IMR-90 (cell line): Measurements from ENCODE around the gene CDK17. TPM values are rescaled to one million over a fixed set of nuclear protein-coding genes. Genes with fewer than 3 reads are reported as not detected.

ENCODE experiments used
- ATAC-seq: fragments of 200-7000 bp; cut with Tn5 transposase; 2 replicates; pipeline ENCODE4 v1.9.1; 2020; ENCODE audit warnings: low read depth, mild to moderate bottlenecking, moderate library complexity
- BruUV-seq: library from RNA; stranded (reverse); fragments of 400-500 nt; replicated peaks from 2 replicates; lab custom pipeline; 2021; lab: Mats Ljungman, UMichigan
- CTCF ChIA-PET: fragments of 300-600 bp; formaldehyde crosslinking; extraction: SDS; loops from one replicate; lab custom pipeline; 2021; ENCODE audit warnings: antibody characterized with exemption; lab: Yijun Ruan, JAX
- POLR2A ChIA-PET: fragments of 300-600 bp; sonication (Branson Sonifier 250); formaldehyde crosslinking; loops from one replicate; lab custom pipeline; 2022; ENCODE audit warnings: antibody characterized with exemption; ENCODE audit not compliant: unreplicated experiment; lab: Charles Lee
- DNase-seq: peaks from one replicate; pipeline ENCODE4 v3.0.0; 2013
- H2AFZ ChIP-seq: replicated peaks from 2 replicates; pipeline ENCODE3; 2013; ENCODE audit warnings: low read length, mild to moderate bottlenecking; ENCODE audit not compliant: poor library complexity
- H2AK5ac ChIP-seq: 2 replicates; pipeline ENCODE4 v1.6.1; 2013; ENCODE audit warnings: low read depth, low read length, inconsistent platforms
- H2AK9ac ChIP-seq: replicated peaks from 2 replicates; pipeline ENCODE3; 2013; ENCODE audit warnings: mild to moderate bottlenecking, low read depth, low read length, moderate library complexity; ENCODE audit not compliant: poor library complexity
- H2BK120ac ChIP-seq: 2 replicates; pipeline ENCODE4 v1.6.1; 2013; ENCODE audit warnings: low read depth, low read length, inconsistent platforms
- H2BK15ac ChIP-seq: 3 replicates; pipeline ENCODE4 v1.6.1; 2013; ENCODE audit warnings: low read depth, low read length, inconsistent platforms
- H2BK20ac ChIP-seq: 2 replicates; pipeline ENCODE4 v1.6.1; 2013; ENCODE audit warnings: low read depth, mild to moderate bottlenecking, inconsistent platforms, low read length, moderate library complexity
- H2BK5ac ChIP-seq: 2 replicates; pipeline ENCODE4 v1.6.1; 2013; ENCODE audit warnings: mild to moderate bottlenecking, low read depth, low read length, inconsistent platforms; ENCODE audit not compliant: poor library complexity, severe bottlenecking
- H3K14ac ChIP-seq: replicated peaks from 2 replicates; pipeline ENCODE4 v1.6.1; 2013; ENCODE audit warnings: low read depth, low read length, inconsistent platforms
- H3K18ac ChIP-seq: 2 replicates; pipeline ENCODE4 v1.6.1; 2013; ENCODE audit warnings: low read depth, low read length, control low read depth
- H3K23ac ChIP-seq: 2 replicates; pipeline ENCODE4 v1.6.1; 2013; ENCODE audit warnings: low read depth, low read length, inconsistent platforms
- H3K27ac ChIP-seq: 2 replicates; pipeline ENCODE4 v1.5.1; 2013; ENCODE audit warnings: mild to moderate bottlenecking, control low read depth, low read length; ENCODE audit not compliant: insufficient read depth
- H3K27me3 ChIP-seq: 2 replicates; pipeline ENCODE4 v1.6.1; 2013; ENCODE audit warnings: low read length; ENCODE audit not compliant: control insufficient read depth, insufficient read depth
- H3K36me3 ChIP-seq: 2 replicates; pipeline ENCODE4 v1.6.1; 2013; ENCODE audit warnings: low read length, mixed read lengths; ENCODE audit not compliant: control insufficient read depth, insufficient read depth
- H3K4ac ChIP-seq: 2 replicates; pipeline ENCODE4 v1.6.1; 2013; ENCODE audit warnings: low read depth, low read length, inconsistent platforms
- H3K4me1 ChIP-seq: 2 replicates; pipeline ENCODE4 v1.6.1; 2013; ENCODE audit warnings: low read length, mixed read lengths; ENCODE audit not compliant: control insufficient read depth, insufficient read depth
- H3K4me2 ChIP-seq: 2 replicates; pipeline ENCODE4 v1.6.1; 2013; ENCODE audit warnings: low read depth, mild to moderate bottlenecking, control low read depth, low read length, moderate library complexity
- H3K4me3 ChIP-seq: 2 replicates; pipeline ENCODE4 v1.5.1; 2013; ENCODE audit warnings: low read depth, mild to moderate bottlenecking, control low read depth, low read length, moderate library complexity; ENCODE audit not compliant: insufficient read depth
- H3K56ac ChIP-seq: 2 replicates; pipeline ENCODE4 v1.6.1; 2013; ENCODE audit warnings: low read length, inconsistent platforms; ENCODE audit not compliant: insufficient read depth; ENCODE audit errors: extremely low read depth
- H3K79me1 ChIP-seq, 2 experiments: 2 replicates each; pipeline ENCODE4 v1.6.1; 2013; ENCODE audit warnings: low read length in 2 of 2, inconsistent platforms in 1 of 2, low read depth in 1 of 2
- H3K9ac ChIP-seq: 2 replicates; pipeline ENCODE4 v1.6.1; 2013; ENCODE audit warnings: low read depth, low read length, control low read depth
- H3K9me1 ChIP-seq: 2 replicates; pipeline ENCODE4 v1.6.1; 2013; ENCODE audit warnings: low read length, inconsistent platforms; ENCODE audit not compliant: insufficient read depth
- H3K9me3 ChIP-seq: 2 replicates; pipeline ENCODE4 v1.6.1; 2013; ENCODE audit warnings: low read length; ENCODE audit not compliant: control insufficient read depth, insufficient read depth
- H4K20me1 ChIP-seq: 2 replicates; pipeline ENCODE4 v1.6.1; 2013; ENCODE audit warnings: low read length, inconsistent platforms; ENCODE audit not compliant: insufficient read depth
- H4K5ac ChIP-seq: 2 replicates; pipeline ENCODE4 v1.6.1; 2013; ENCODE audit warnings: mild to moderate bottlenecking, low read depth, low read length, control low read depth
- H4K8ac ChIP-seq, 2 experiments: 2 replicates each; pipeline ENCODE4 v1.6.1; 2013; ENCODE audit warnings: low read depth in 2 of 2, low read length in 2 of 2, control low read depth in 1 of 2, inconsistent platforms in 1 of 2
- H4K91ac ChIP-seq: 2 replicates; pipeline ENCODE4 v1.6.1; 2013; ENCODE audit warnings: low read depth, low read length, inconsistent platforms; ENCODE audit not compliant: insufficient read depth
- CHD1 ChIP-seq: IDR thresholded peaks from 2 replicates; pipeline ENCODE4 v1.6.1; 2012; ENCODE audit warnings: low read depth, low read length, improper control_type of control experiment
- FOS ChIP-seq: fragments of 150-350 bp; IDR thresholded peaks from 2 replicates; pipeline ENCODE4 v1.6.1; 2016; ENCODE audit warnings: low read depth, low read length
- SMC3 ChIP-seq: fragments of 150-350 bp; IDR thresholded peaks from 2 replicates; pipeline ENCODE4 v1.6.1; 2016; ENCODE audit warnings: low read depth, mild to moderate bottlenecking, antibody characterized with exemption, low read length, moderate library complexity
- WGBS, 2 experiments: methylation state at CpG; one replicate each; pipeline versions ENCODE4 v1.1.5 to v1.1.7; 2013; ENCODE audit warnings: missing lambda C conversion rate in 2 of 2; ENCODE audit not compliant: insufficient read length in 1 of 2; ENCODE audit errors: extremely low coverage in 2 of 2; 5-methylcytosine and 5-hydroxymethylcytosine counted together
- dilution Hi-C: fragments of 300-500 bp; cut with HindIII; formaldehyde crosslinking; loops from one replicate; pipeline ENCODE4 v1.14.3; 2018; ENCODE audit warnings: low sequenced_read_pairs; ENCODE audit not compliant: unreplicated experiment
- in situ Hi-C: fragments of 300-500 bp; cut with MboI; formaldehyde crosslinking; loops from 3 replicates; pipeline ENCODE4 v1.14.3; 2019; ENCODE audit warnings: low sequenced_read_pairs, inconsistent platforms, mixed read lengths
- intact Hi-C: fragments of 100-400 bp; cut with micrococcal nuclease; formaldehyde crosslinking; loops from 2 replicates; pipeline ENCODE4 v1.10.0; 2022
- polyA plus RNA-seq, 3 experiments: library from polyadenylated mRNA; depleted of rRNA; stranded (reverse); fragments of >200 nt; gene quantifications; 2 replicates each; pipeline ENCODE4 v1.2.3, GENCODE V29; 2012; ENCODE audit warnings: low replicate concordance in 1 of 3
- total RNA-seq: library from RNA; depleted of rRNA; stranded (reverse); fragments of >200 nt; gene quantifications from 2 replicates; pipeline ENCODE4 v1.2.3, GENCODE V29; 2012
- TF ChIP-seq, protein P1 (sequence below): conservative IDR thresholded peaks from 2 replicates; pipeline ENCODE4 v1.5.1; 2012; ENCODE audit warnings: mild to moderate bottlenecking, low read depth, low read length, improper control_type of control experiment

CDK17 gene
- total and polyA plus RNA-seq, 2 of the 4 experiments (the other 2 are of a cell fraction), result 14.5 to 50.2 TPM

DNA sequence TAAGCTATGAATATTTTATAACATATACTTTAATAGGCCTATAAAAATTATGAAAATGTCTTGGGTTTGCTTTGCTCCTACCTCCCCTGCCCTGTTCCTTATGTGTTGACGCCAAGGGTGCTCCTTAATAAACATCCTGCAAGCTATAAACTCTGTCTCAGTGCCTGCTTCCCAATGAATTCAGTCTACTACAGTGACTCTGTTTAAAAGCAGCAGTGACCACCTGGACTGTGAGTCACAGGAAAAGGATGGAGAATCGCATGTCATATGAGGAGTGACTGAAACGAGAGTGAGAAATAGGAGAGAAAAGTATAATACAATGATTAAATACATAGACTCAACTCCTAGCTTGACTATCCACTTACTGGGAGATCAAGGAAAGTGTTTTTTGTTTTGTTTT, 48.1 kb upstream of the CDK17 start:
- H4K8ac ChIP-seq, result peak overlapping the region in 1 of 2 experiments; percentile 2; a peak in 1 of 4 replicates
- in situ Hi-C loops (no loop called here), intact Hi-C loops (no loop called here), dilution Hi-C loops (no loop called here)
- no peak overlapping the region for H4K91ac ChIP-seq
- BruUV-seq, result no TSS peak
- H3K9me1 ChIP-seq, result no peaks in the 10 kb centered on the region
- peak; percentile 96 for DNase-seq
- no peaks in the 10 kb centered on the region for H3K79me1 ChIP-seq
- H4K5ac ChIP-seq, result no peak overlapping the region
- no peaks in the 10 kb centered on the region for H3K27me3 ChIP-seq
- H2AK5ac ChIP-seq, result no peak overlapping the region
- no peak overlapping the region for H3K18ac ChIP-seq
- H2AFZ ChIP-seq, result peak overlapping the region; percentile 67
- no peak overlapping the region for H3K27ac ChIP-seq
- peaks cover 7% of the 10 kb centered on the region for H3K4me1 ChIP-seq
- no peak overlapping the region for H3K56ac ChIP-seq
- no peaks in the 10 kb centered on the region for H4K20me1 ChIP-seq
- ChIA-PET CTCF (interaction anchor here (0.6 to 0.7 kb wide), 2 partner anchors 11 to 22 kb away, joined by 3 to 5 read pairs; no protein-coding TSS in a partner anchor), POLR2A (no interaction called here)
- no peaks in the 10 kb centered on the region for H3K9me3 ChIP-seq
- no peak for TF ChIP-seq CHD1
- no peak for TF ChIP-seq SMC3
- TF ChIP-seq, protein P1, sequence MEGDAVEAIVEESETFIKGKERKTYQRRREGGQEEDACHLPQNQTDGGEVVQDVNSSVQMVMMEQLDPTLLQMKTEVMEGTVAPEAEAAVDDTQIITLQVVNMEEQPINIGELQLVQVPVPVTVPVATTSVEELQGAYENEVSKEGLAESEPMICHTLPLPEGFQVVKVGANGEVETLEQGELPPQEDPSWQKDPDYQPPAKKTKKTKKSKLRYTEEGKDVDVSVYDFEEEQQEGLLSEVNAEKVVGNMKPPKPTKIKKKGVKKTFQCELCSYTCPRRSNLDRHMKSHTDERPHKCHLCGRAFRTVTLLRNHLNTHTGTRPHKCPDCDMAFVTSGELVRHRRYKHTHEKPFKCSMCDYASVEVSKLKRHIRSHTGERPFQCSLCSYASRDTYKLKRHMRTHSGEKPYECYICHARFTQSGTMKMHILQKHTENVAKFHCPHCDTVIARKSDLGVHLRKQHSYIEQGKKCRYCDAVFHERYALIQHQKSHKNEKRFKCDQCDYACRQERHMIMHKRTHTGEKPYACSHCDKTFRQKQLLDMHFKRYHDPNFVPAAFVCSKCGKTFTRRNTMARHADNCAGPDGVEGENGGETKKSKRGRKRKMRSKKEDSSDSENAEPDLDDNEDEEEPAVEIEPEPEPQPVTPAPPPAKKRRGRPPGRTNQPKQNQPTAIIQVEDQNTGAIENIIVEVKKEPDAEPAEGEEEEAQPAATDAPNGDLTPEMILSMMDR, result no peak
- peak; percentile 59; the same call in 1 of the 2 replicates for TF ChIP-seq FOS
- H3K4me2 ChIP-seq, result no peak overlapping the region
- H2BK20ac ChIP-seq, result peak overlapping the region; percentile 26; the same call in 1 of the 2 replicates
- peak; percentile 37 for ATAC-seq
- 0% methylated on average over 1 of the region's 3 CpGs; no CpG with 5 or more reads in 1 of the 2 experiments for WGBS, 2 experiments
- H3K9ac ChIP-seq, result no peak overlapping the region
- H2BK5ac ChIP-seq, result peak overlapping the region; percentile 18
- H2BK15ac ChIP-seq, result no peak overlapping the region
- H2BK120ac ChIP-seq, result peak overlapping the region; percentile 64; the same call in 1 of the 2 replicates
- H3K4me3 ChIP-seq, result no peak overlapping the region
- no peak overlapping the region for H3K14ac ChIP-seq
- no peak overlapping the region for H2AK9ac ChIP-seq
- H3K4ac ChIP-seq, result peak overlapping the region; percentile 15; the same call in 1 of the 2 replicates
- no peak overlapping the region for H3K23ac ChIP-seq
- H3K36me3 ChIP-seq, result no peaks in the 10 kb centered on the region
